ENCODE measurements around the gene APC2. TPM values are rescaled to one million over a fixed set of nuclear protein-coding genes. Genes with fewer than 3 reads are reported as not detected.

The APC2 gene
- polyA plus RNA-seq, 1 donor (not counting 4 experiments of a cell fraction or from before 2014, with no cell fraction given), result 0.01 TPM

- Histone ChIP-seq H3K4me3 (ENCODE audit: control insufficient read depth in 2 of 3, extremely low read depth in 1 of 3, insufficient read depth in 2 of 3, low read depth in 1 of 3, low read length in 3 of 3) (no peak overlapping the region), H3K9me3 (ENCODE audit: control insufficient read depth, low read depth, low read length) (no peaks in the 10 kb centered on the region), H3K27ac (ENCODE audit: control insufficient read depth, insufficient read depth, low read length) (no peak overlapping the region), H3K27me3 (ENCODE audit: control insufficient read depth, extremely low read depth, insufficient read depth, low read length) (peaks cover 84% of the 10 kb centered on the region), H3K9ac (ENCODE audit: control insufficient read depth, extremely low read depth, insufficient read depth, low read length) (no peak overlapping the region), H4K20me1 (ENCODE audit: control insufficient read depth, extremely low read depth, insufficient read depth, low read length) (no peaks in the 10 kb centered on the region), H2AFZ (ENCODE audit: control insufficient read depth, low read length) (no peak overlapping the region), H3K36me3 (ENCODE audit: control insufficient read depth in 2 of 2, extremely low read depth in 1 of 2, insufficient read depth in 2 of 2, low read length in 2 of 2) (no peaks in the 10 kb centered on the region), H3K9me1 (ENCODE audit: control insufficient read depth, extremely low read depth, insufficient read depth, low read length) (no peaks in the 10 kb centered on the region), H3K4me1 (ENCODE audit: control insufficient read depth, extremely low read depth, insufficient read depth, low read length) (peaks cover 2% of the 10 kb centered on the region), H3K79me2 (ENCODE audit: control insufficient read depth, insufficient read depth, low read length) (no peaks in the 10 kb centered on the region), H3K4me2 (ENCODE audit: control insufficient read depth, extremely low read depth, insufficient read depth, low read depth, low read length) (no peak overlapping the region)
- DNase-seq (ENCODE audit: low read depth, low spot score) (no peak), FAIRE-seq (no peak)
- dilution Hi-C loops (cut with MboI; ENCODE audit: extremely low pct_ligation_motif_present, low sequenced_read_pairs), result no loop called here
- TF ChIP-seq CTCF (optimal IDR thresholded peaks at IDR 0.05 in 1 of 3, IDR thresholded peaks at IDR 0.05 in 1 of 3, conservative IDR thresholded peaks at IDR 0.05 in 1 of 3; ENCODE audit: extremely low read depth in 1 of 3, insufficient read depth in 2 of 3, low read length in 3 of 3) (no peak), EZH2 (IDR thresholded peaks at IDR 0.05; ENCODE audit: low read length) (peak; percentile 50)
These were observed 1.1 kb downstream of the APC2 start for GRCh38 chr19:1450735-1451731.

- peaks cover 6% of the 10 kb centered on the region for H3K4me1 ChIP-seq (ENCODE audit: control insufficient read depth, extremely low read depth, insufficient read depth, low read length)
- dilution Hi-C loops (cut with MboI; ENCODE audit: extremely low pct_ligation_motif_present, low sequenced_read_pairs), result no loop called here
- no peak overlapping the region for H2AFZ ChIP-seq (ENCODE audit: control insufficient read depth, low read length)
- no peaks in the 10 kb centered on the region for H4K20me1 ChIP-seq (ENCODE audit: control insufficient read depth, extremely low read depth, insufficient read depth, low read length)
- H3K4me2 ChIP-seq (ENCODE audit: control insufficient read depth, extremely low read depth, insufficient read depth, low read depth, low read length), result no peak overlapping the region
- no peak overlapping the region for H3K9ac ChIP-seq (ENCODE audit: control insufficient read depth, extremely low read depth, insufficient read depth, low read length)
- no peaks in the 10 kb centered on the region for H3K9me1 ChIP-seq (ENCODE audit: control insufficient read depth, extremely low read depth, insufficient read depth, low read length)
- FAIRE-seq, result no peak
- H3K79me2 ChIP-seq (ENCODE audit: control insufficient read depth, insufficient read depth, low read length), result no peaks in the 10 kb centered on the region
- no peaks in the 10 kb centered on the region for H3K36me3 ChIP-seq (ENCODE audit: control insufficient read depth in 2 of 2, extremely low read depth in 1 of 2, insufficient read depth in 2 of 2, low read length in 2 of 2)
- no peaks in the 10 kb centered on the region for H3K9me3 ChIP-seq (ENCODE audit: control insufficient read depth, low read depth, low read length)
- no peak overlapping the region for H3K4me3 ChIP-seq (ENCODE audit: control insufficient read depth in 2 of 3, extremely low read depth in 1 of 3, insufficient read depth in 2 of 3, low read depth in 1 of 3, low read length in 3 of 3)
- H3K27me3 ChIP-seq (ENCODE audit: control insufficient read depth, extremely low read depth, insufficient read depth, low read length), result peaks cover 84% of the 10 kb centered on the region
- peak; percentile 55 for TF ChIP-seq EZH2 (IDR thresholded peaks at IDR 0.05; ENCODE audit: low read length)
- no peak for TF ChIP-seq CTCF (optimal IDR thresholded peaks at IDR 0.05 in 1 of 3, IDR thresholded peaks at IDR 0.05 in 1 of 3, conservative IDR thresholded peaks at IDR 0.05 in 1 of 3; ENCODE audit: extremely low read depth in 1 of 3, insufficient read depth in 2 of 3, low read length in 3 of 3)
- no peak for DNase-seq (ENCODE audit: low read depth, low spot score)
- no peak overlapping the region for H3K27ac ChIP-seq (ENCODE audit: control insufficient read depth, insufficient read depth, low read length)
These were observed 2.2 kb downstream of the APC2 start for GRCh38 chr19:1451916-1452801.
